K562 (cell line): ENCODE measurements around the gene ZNF485. TPM values are rescaled to one million over a fixed set of nuclear protein-coding genes. Genes with fewer than 3 reads are reported as not detected.

ENCODE experiments used
- ATAC-seq: fragments of 200-7000 bp; cut with Tn5 transposase; 3 replicates; pipeline ENCODE4 v1.9.1; 2020; ENCODE audit warnings: moderate library complexity
- BruUV-seq: library from RNA; stranded (reverse); fragments of 400-500 nt; replicated peaks from 2 replicates; lab custom pipeline; 2021; lab: Mats Ljungman, UMichigan
- CTCF ChIA-PET: fragments of 300-600 bp; formaldehyde crosslinking; extraction: SDS; loops from one replicate; lab custom pipeline; 2021; ENCODE audit warnings: low intra/inter-chr PET ratio; lab: Yijun Ruan, JAX
- POLR2A ChIA-PET: fragments of 300-600, 350-650 bp; sonication (Branson Sonifier 250); formaldehyde crosslinking; extraction: SDS; loops from one replicate; lab custom pipeline; 2021; ENCODE audit warnings: antibody characterized with exemption, inconsistent platforms; lab: Yijun Ruan, JAX
- DNase-seq, 4 experiments: peaks; one replicate each; pipeline versions ENCODE4 v3.0.0 to v3.0.0-alpha.2; 2011 to 2018; ENCODE audit warnings: low spot score in 3 of 4, mixed read lengths in 3 of 4; ENCODE audit errors: extremely low read depth in 1 of 4
- FAIRE-seq: peaks from 2 replicates; lab custom pipeline; 2011; peaks lifted over from hg19 to GRCh38; lab: Jason Lieb, UNC
- H2AFZ ChIP-seq: 2 replicates; pipeline ENCODE4 v1.6.0; 2011; ENCODE audit warnings: low read depth, low read length, control low read depth, inconsistent platforms
- H3K27ac ChIP-seq: fragments of 200-600 bp; 3 replicates; pipeline ENCODE4 v1.8.0; 2011; ENCODE audit warnings: low read depth, mild to moderate bottlenecking, control low read depth, inconsistent platforms, low read length, moderate library complexity, mixed read lengths; ENCODE audit errors: extremely low read depth
- H3K27me3 ChIP-seq, 2 experiments: fragments of 300-600 bp in 1 of 2; 2 replicates in 1 of 2; 3 replicates in 1 of 2; pipeline versions ENCODE4 v1.6.0 to v1.8.0; 2011; ENCODE audit warnings: inconsistent platforms in 2 of 2, low read length in 2 of 2, mild to moderate bottlenecking in 1 of 2, mixed read lengths in 1 of 2, moderate library complexity in 1 of 2; ENCODE audit not compliant: control insufficient read depth in 2 of 2, insufficient read depth in 2 of 2
- H3K36me3 ChIP-seq: fragments of 300-600 bp; 3 replicates; pipeline ENCODE4 v1.8.0; 2011; ENCODE audit warnings: mild to moderate bottlenecking, low read length, inconsistent platforms; ENCODE audit not compliant: control insufficient read depth, insufficient read depth
- H3K4me1 ChIP-seq, 2 experiments: fragments of 200-600 bp in 1 of 2; replicated peaks in 1 of 2; 2 replicates in 1 of 2; 3 replicates in 1 of 2; pipeline versions ENCODE4 v1.5.1 to v1.8.0; 2011; ENCODE audit warnings: inconsistent platforms in 2 of 2, low read length in 2 of 2, mild to moderate bottlenecking in 1 of 2, mixed read lengths in 1 of 2, moderate library complexity in 1 of 2; ENCODE audit not compliant: control insufficient read depth in 2 of 2, insufficient read depth in 2 of 2
- H3K4me2 ChIP-seq: 2 replicates; pipeline ENCODE4 v1.6.1; 2011; ENCODE audit warnings: low read length, control low read depth, inconsistent platforms, mixed read lengths; ENCODE audit not compliant: insufficient read depth
- H3K4me3 ChIP-seq: fragments of 200-600 bp; sonication (generic), shearing (Covaris generic); 2 replicates; pipeline ENCODE4 v1.5.1; 2016; ENCODE audit warnings: control low read depth, inconsistent platforms
- H3K79me2 ChIP-seq: fragments of 200-600 bp; 3 replicates; pipeline ENCODE4 v1.8.0; 2011; ENCODE audit warnings: low read length, inconsistent platforms; ENCODE audit not compliant: control insufficient read depth, insufficient read depth
- H3K9ac ChIP-seq, 2 experiments: 2 replicates each; pipeline versions ENCODE4 v1.6.0 to v1.6.1; 2011; ENCODE audit warnings: low read depth in 2 of 2, low read length in 2 of 2, control low read depth in 1 of 2, inconsistent platforms in 1 of 2, mild to moderate bottlenecking in 1 of 2, mixed read lengths in 1 of 2; ENCODE audit not compliant: insufficient read depth in 1 of 2
- H3K9me1 ChIP-seq: one replicate; pipeline ENCODE4 v1.6.0; 2011; ENCODE audit warnings: inconsistent platforms, mild to moderate bottlenecking, low read length, moderate library complexity; ENCODE audit not compliant: control insufficient read depth, insufficient read depth
- H3K9me3 ChIP-seq: replicated peaks from 2 replicates; pipeline ENCODE4 v1.5.1; 2011; ENCODE audit warnings: low read depth, low read length, inconsistent platforms; ENCODE audit not compliant: control insufficient read depth, insufficient read depth
- H4K20me1 ChIP-seq: replicated peaks from 2 replicates; pipeline ENCODE4 v1.6.1; 2011; ENCODE audit warnings: low read length, inconsistent platforms, mixed read lengths; ENCODE audit not compliant: control insufficient read depth, insufficient read depth
- BCL6 ChIP-seq: fragments of 250-450 bp; sonication (Bioruptor Pico); IDR thresholded peaks from 2 replicates; pipeline ENCODE4 v1.4.0; 2020
- FOXM1 ChIP-seq, 2 experiments: fragments of 450-650 bp in 1 of 2; sonication (generic) in 1 of 2; formaldehyde crosslinking in 1 of 2; IDR thresholded peaks; 2 replicates each; pipeline versions ENCODE4 v1.6.1 to v1.9.0; 2017 to 2022; ENCODE audit warnings: low read depth in 2 of 2, mild to moderate bottlenecking in 2 of 2, missing genetic modification reagents in 1 of 2, moderate library complexity in 1 of 2
- GTF2A2 ChIP-seq: IDR thresholded peaks from 2 replicates; pipeline ENCODE4 v1.6.1; 2016; ENCODE audit warnings: mild to moderate bottlenecking, missing genetic modification characterization, missing compliant biosample characterization
- JUND ChIP-seq, 2 experiments: IDR thresholded peaks; 2 replicates in 1 of 2; 3 replicates in 1 of 2; pipeline ENCODE4 v1.6.1; 2011; ENCODE audit warnings: borderline replicate concordance in 2 of 2, low read depth in 2 of 2, low read length in 2 of 2, improper control_type of control experiment in 1 of 2, missing biosample characterization in 1 of 2, missing genetic modification characterization in 1 of 2, missing genetic modification reagents in 1 of 2
- KLF13 ChIP-seq: fragments of 450-650 bp; IDR thresholded peaks from 2 replicates; pipeline ENCODE4 v1.6.1; 2016; ENCODE audit warnings: missing genetic modification characterization, low read depth, mild to moderate bottlenecking, missing compliant biosample characterization, moderate library complexity, borderline replicate concordance
- NR4A1 ChIP-seq, 2 experiments: fragments of 250-450 bp in 1 of 2; fragments of 450-650 bp in 1 of 2; sonication (Bioruptor Pico) in 1 of 2; IDR thresholded peaks; 2 replicates each; pipeline versions ENCODE4 v1.4.0 to v1.6.1; 2016 to 2020; ENCODE audit warnings: mild to moderate bottlenecking in 2 of 2, missing compliant biosample characterization in 1 of 2, missing genetic modification characterization in 1 of 2, moderate library complexity in 1 of 2
- RBM39 ChIP-seq: fragments of 200-400 bp; formaldehyde crosslinking; optimal IDR thresholded peaks from 2 replicates; pipeline ENCODE3; 2018; ENCODE audit warnings: low read depth, low read length
- ZNF124 ChIP-seq: sonication (generic); formaldehyde crosslinking; IDR thresholded peaks from 2 replicates; pipeline ENCODE4 v1.8.1; 2022; ENCODE audit warnings: missing genetic modification reagents
- ZNF212 ChIP-seq: fragments of 450-650 bp; formaldehyde crosslinking; IDR thresholded peaks from 2 replicates; pipeline ENCODE4 v1.4.0; 2020; ENCODE audit warnings: mild to moderate bottlenecking
- ZNF518B ChIP-seq: fragments of 250-450 bp; sonication (Bioruptor Pico); IDR thresholded peaks from 2 replicates; pipeline ENCODE4 v1.5.0; 2021; ENCODE audit warnings: mild to moderate bottlenecking, moderate library complexity
- in situ Hi-C: fragments of 300-500 bp; cut with MboI; formaldehyde crosslinking; loops from 4 replicates; pipeline ENCODE4 v1.15.0; 2018; ENCODE audit warnings: inconsistent platforms, mixed read lengths
- intact Hi-C: fragments of 100-400 bp; cut with micrococcal nuclease; formaldehyde crosslinking; loops from 2 replicates; pipeline ENCODE4 v1.14.2; 2022
- polyA plus RNA-seq, 8 experiments: library from polyadenylated mRNA; depleted of rRNA in 4 of 8; stranded (reverse) in 5 of 8; unstranded in 3 of 8; fragments of >200 nt; fragmentation: Nextera tagmentation in 2 of 8; fragmentation: Illumina TruSeq in 1 of 8; extraction: Ambion mirVana in 2 of 8; extraction: Trizol in 1 of 8; gene quantifications; 2 replicates each; pipeline versions ENCODE4 v1.2.1 to v1.2.3, GENCODE V29; 2011 to 2014; ENCODE audit warnings: inconsistent platforms in 1 of 8, missing spikeins in 1 of 8
- total RNA-seq, 7 experiments: library from RNA; depleted of rRNA in 6 of 7; stranded (reverse); fragments of >200 nt in 6 of 7; fragmentation: Illumina TruSeq in 2 of 7; extraction: Trizol in 2 of 7; gene quantifications; 2 replicates each; pipeline versions ENCODE4 v1.2.1 to v1.2.3, GENCODE V29; 2011 to 2021; ENCODE audit warnings: low replicate concordance in 1 of 7
- TF ChIP-seq, protein P1 (sequence below): sonication (generic); formaldehyde crosslinking; IDR thresholded peaks from 2 replicates; pipeline ENCODE4 v1.8.1; 2023; ENCODE audit warnings: mild to moderate bottlenecking, missing genetic modification reagents, moderate library complexity
- TF ChIP-seq, protein P2 (sequence below): sonication (generic); formaldehyde crosslinking; IDR thresholded peaks from 2 replicates; pipeline ENCODE4 v1.8.1; 2023; ENCODE audit warnings: missing genetic modification reagents, mild to moderate bottlenecking, borderline replicate concordance

Gene ZNF485
- total and polyA plus RNA-seq, 9 of the 15 experiments (the other 6 are each of a cell fraction or from before 2014, with no cell fraction given), result 8.0 to 18.7 (median 11.9) TPM

GRCh38 chr10:43640603-43641002, 34.4 kb downstream of the ZNF485 start:
- no peak overlapping the region for H3K9ac ChIP-seq
- ChIA-PET CTCF (interaction anchor here (0.6 kb wide), 1 partner anchor 42 kb away, joined by 3 read pairs; no protein-coding TSS in a partner anchor), POLR2A (interaction anchor here (0.6 to 2.1 kb wide), 3 partner anchors 8 to 439 kb away, joined by 3 to 6 read pairs (median 3); partner anchors contain the start of gene HNRNPF)
- no TSS peak for BruUV-seq
- H3K4me1 ChIP-seq, result no peaks in the 10 kb centered on the region
- H3K79me2 ChIP-seq, result no peaks in the 10 kb centered on the region
- DNase-seq (no peak), ATAC-seq (no peak), FAIRE-seq (no peak)
- H3K4me3 ChIP-seq, result no peak overlapping the region
- intact Hi-C loops, result no loop called here
- no peak overlapping the region for H3K27ac ChIP-seq
- no peaks in the 10 kb centered on the region for H3K9me1 ChIP-seq
- in situ Hi-C loops, result no loop called here
- H4K20me1 ChIP-seq, result no peaks in the 10 kb centered on the region
- peaks cover 24% of the 10 kb centered on the region for H3K36me3 ChIP-seq
- H2AFZ ChIP-seq, result no peak overlapping the region
- no peaks in the 10 kb centered on the region for H3K27me3 ChIP-seq
- H3K4me2 ChIP-seq, result no peak overlapping the region
- peaks cover 23% of the 10 kb centered on the region for H3K9me3 ChIP-seq
- TF ChIP-seq ZNF124 (CRISPR knock-in tag) (no peak), GTF2A2 (no peak), JUND (IDR thresholded peaks at IDR 0.05; ENCODE audit: borderline replicate concordance, low read depth, low read length) (no peak), JUND (tag; IDR thresholded peaks at IDR 0.05; ENCODE audit: borderline replicate concordance, low read depth, low read length) (no peak), NR4A1 (CRISPR knock-in tag; IDR thresholded peaks at IDR 0.05) (no peak), NR4A1 (tag; IDR thresholded peaks at IDR 0.05) (no peak), BCL6 (CRISPR knock-in tag) (no peak), KLF13 (no peak), FOXM1 (IDR thresholded peaks at IDR 0.05; ENCODE audit: low read depth) (no peak), FOXM1 (CRISPR knock-in tag; IDR thresholded peaks at IDR 0.05; ENCODE audit: low read depth) (no peak), RBM39 (no peak), ZNF212 (CRISPR knock-in tag) (no peak), ZNF518B (CRISPR knock-in tag) (no peak)
- TF ChIP-seq, protein P1, sequence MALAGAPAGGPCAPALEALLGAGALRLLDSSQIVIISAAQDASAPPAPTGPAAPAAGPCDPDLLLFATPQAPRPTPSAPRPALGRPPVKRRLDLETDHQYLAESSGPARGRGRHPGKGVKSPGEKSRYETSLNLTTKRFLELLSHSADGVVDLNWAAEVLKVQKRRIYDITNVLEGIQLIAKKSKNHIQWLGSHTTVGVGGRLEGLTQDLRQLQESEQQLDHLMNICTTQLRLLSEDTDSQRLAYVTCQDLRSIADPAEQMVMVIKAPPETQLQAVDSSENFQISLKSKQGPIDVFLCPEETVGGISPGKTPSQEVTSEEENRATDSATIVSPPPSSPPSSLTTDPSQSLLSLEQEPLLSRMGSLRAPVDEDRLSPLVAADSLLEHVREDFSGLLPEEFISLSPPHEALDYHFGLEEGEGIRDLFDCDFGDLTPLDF (CRISPR knock-in tag), result no peak
- TF ChIP-seq, protein P2, sequence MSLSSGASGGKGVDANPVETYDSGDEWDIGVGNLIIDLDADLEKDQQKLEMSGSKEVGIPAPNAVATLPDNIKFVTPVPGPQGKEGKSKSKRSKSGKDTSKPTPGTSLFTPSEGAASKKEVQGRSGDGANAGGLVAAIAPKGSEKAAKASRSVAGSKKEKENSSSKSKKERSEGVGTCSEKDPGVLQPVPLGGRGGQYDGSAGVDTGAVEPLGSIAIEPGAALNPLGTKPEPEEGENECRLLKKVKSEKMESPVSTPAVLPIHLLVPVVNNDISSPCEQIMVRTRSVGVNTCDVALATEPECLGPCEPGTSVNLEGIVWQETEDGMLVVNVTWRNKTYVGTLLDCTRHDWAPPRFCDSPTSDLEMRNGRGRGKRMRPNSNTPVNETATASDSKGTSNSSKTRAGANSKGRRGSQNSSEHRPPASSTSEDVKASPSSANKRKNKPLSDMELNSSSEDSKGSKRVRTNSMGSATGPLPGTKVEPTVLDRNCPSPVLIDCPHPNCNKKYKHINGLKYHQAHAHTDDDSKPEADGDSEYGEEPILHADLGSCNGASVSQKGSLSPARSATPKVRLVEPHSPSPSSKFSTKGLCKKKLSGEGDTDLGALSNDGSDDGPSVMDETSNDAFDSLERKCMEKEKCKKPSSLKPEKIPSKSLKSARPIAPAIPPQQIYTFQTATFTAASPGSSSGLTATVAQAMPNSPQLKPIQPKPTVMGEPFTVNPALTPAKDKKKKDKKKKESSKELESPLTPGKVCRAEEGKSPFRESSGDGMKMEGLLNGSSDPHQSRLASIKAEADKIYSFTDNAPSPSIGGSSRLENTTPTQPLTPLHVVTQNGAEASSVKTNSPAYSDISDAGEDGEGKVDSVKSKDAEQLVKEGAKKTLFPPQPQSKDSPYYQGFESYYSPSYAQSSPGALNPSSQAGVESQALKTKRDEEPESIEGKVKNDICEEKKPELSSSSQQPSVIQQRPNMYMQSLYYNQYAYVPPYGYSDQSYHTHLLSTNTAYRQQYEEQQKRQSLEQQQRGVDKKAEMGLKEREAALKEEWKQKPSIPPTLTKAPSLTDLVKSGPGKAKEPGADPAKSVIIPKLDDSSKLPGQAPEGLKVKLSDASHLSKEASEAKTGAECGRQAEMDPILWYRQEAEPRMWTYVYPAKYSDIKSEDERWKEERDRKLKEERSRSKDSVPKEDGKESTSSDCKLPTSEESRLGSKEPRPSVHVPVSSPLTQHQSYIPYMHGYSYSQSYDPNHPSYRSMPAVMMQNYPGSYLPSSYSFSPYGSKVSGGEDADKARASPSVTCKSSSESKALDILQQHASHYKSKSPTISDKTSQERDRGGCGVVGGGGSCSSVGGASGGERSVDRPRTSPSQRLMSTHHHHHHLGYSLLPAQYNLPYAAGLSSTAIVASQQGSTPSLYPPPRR (CRISPR knock-in tag), result no peak
